Measurements from ENCODE around the gene LIPG. TPM values are rescaled to one million over a fixed set of nuclear protein-coding genes. Genes with fewer than 3 reads are reported as not detected.

LIPG gene
- total RNA-seq, 4 donors from 2014 or later: 0.12 to 13.9 (median 2.1) TPM

- Histone ChIP-seq H3K9me3 (no peaks in the 10 kb centered on the region), H3K27ac (no peak overlapping the region), H3K4me3 (no peak overlapping the region), H3K36me3 (no peaks in the 10 kb centered on the region), H3K27me3 (no peaks in the 10 kb centered on the region), H3K4me1 (peaks cover 0 to 8% (median 0%) of the 10 kb centered on the region in 3 donors)
- DNase-seq: no peak
- WGBS, 2 donors: 76 to 90% methylated on average over 2 to 3 of the region's 4 CpGs
- TF ChIP-seq POLR2A (IDR thresholded peaks at IDR 0.05): no peak
- TF ChIP-seq, protein P1, sequence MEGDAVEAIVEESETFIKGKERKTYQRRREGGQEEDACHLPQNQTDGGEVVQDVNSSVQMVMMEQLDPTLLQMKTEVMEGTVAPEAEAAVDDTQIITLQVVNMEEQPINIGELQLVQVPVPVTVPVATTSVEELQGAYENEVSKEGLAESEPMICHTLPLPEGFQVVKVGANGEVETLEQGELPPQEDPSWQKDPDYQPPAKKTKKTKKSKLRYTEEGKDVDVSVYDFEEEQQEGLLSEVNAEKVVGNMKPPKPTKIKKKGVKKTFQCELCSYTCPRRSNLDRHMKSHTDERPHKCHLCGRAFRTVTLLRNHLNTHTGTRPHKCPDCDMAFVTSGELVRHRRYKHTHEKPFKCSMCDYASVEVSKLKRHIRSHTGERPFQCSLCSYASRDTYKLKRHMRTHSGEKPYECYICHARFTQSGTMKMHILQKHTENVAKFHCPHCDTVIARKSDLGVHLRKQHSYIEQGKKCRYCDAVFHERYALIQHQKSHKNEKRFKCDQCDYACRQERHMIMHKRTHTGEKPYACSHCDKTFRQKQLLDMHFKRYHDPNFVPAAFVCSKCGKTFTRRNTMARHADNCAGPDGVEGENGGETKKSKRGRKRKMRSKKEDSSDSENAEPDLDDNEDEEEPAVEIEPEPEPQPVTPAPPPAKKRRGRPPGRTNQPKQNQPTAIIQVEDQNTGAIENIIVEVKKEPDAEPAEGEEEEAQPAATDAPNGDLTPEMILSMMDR (IDR thresholded peaks at IDR 0.05): no peak
- intact Hi-C loops (cut with DNase I): no loop called here
Measured at GRCh38 chr18:49638209-49638785, 76.4 kb downstream of the LIPG start.

DNA sequence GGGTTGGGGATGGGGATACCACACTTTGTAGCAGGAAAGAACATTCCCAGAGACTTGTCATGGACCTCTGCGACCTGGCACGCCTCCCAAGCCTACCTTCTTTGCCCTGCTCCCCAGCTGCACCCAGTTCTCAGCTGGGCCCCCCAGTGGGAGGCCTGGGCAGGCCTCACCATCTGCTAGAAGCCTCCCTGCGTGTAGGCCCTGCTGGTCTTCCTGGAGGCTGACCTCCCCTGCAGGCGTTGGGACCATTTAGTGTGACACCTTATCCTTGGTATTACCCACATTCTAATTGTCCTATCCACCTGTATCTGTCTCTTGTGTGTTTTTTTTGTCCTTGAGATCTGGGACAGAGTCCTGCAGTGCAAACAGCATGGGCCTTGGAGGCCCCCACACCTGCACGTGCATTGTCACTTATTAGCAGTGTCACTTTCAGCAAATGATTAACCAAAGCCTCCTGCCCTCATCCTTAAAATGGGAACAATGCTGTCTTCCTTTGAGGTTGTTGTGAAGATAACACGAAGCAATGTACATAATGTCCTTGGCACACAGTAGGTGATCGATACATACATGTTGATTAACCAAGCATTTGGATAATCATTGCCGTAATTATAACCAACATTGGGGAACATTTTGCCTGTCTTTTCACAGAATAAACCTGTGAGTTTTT is 77.2 kb downstream of the LIPG start:
- H3K36me3 ChIP-seq: no peaks in the 10 kb centered on the region
- H3K9me3 ChIP-seq: no peaks in the 10 kb centered on the region
- no peak overlapping the region for H3K4me3 ChIP-seq
- H3K27me3 ChIP-seq: no peaks in the 10 kb centered on the region
- no peak overlapping the region for H3K27ac ChIP-seq
- DNase-seq: no peak
- WGBS, 2 donors: 82 to 88% methylated on average over 6 to 8 of the region's 8 CpGs
- no peak for TF ChIP-seq POLR2A (IDR thresholded peaks at IDR 0.05)
- H3K4me1 ChIP-seq: peaks cover 0 to 8% (median 0%) of the 10 kb centered on the region in 3 donors
- intact Hi-C loops (cut with DNase I): no loop called here

DNA sequence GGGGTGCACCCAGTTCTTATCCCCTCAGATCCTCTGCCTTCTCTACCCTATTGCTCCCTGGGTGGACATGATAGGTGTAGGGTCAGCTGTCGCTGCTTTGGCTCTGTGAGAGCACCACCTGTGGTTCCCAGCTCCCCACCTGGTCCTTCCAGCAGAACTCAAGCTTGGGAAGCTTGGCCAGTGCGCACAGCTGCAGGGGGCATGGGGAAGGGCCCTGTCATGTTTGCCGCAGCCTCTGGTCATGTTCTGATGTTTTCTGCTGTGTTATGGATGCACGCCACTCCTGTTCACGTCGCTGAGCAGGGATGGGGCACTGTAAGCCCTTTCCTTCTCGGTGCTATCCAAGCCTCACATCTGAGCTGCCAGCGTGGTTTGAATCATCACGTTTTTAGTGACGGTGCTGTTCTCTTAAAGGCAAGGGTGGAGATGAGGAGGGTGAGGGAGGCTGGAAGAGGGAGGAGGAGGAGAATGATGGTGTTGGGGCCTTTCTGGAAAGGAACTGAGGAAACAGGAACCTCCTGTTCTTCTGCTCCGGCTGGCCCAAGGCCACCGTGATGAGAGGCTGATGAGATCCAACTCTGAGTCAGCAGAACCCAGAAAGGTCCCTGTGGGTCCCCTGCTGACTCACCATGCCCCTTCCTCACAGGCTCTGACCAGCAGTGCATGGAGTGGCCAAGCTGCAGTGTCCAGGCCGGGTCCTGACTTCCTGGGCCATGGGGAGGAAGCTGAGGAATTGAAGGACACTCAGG is 78.0 kb downstream of the LIPG start:
- no peak for TF ChIP-seq POLR2A (IDR thresholded peaks at IDR 0.05)
- TF ChIP-seq, protein P1 (IDR thresholded peaks at IDR 0.05): no peak
- no peaks in the 10 kb centered on the region for H3K9me3 ChIP-seq
- H3K4me1 ChIP-seq: peaks cover 0 to 8% (median 0%) of the 10 kb centered on the region in 3 donors
- DNase-seq: no peak
- no peak overlapping the region for H3K4me3 ChIP-seq
- WGBS, 2 donors: 52 to 94% methylated on average over 8 of the region's 13 CpGs
- no peak overlapping the region for H3K27ac ChIP-seq
- no peaks in the 10 kb centered on the region for H3K36me3 ChIP-seq
- intact Hi-C loops (cut with DNase I): no loop called here
- no peaks in the 10 kb centered on the region for H3K27me3 ChIP-seq

- 48% methylated on average over 3 of the region's 6 CpGs; no CpG with 5 or more reads in 1 of the 2 donors for WGBS, 2 donors
- no peak for DNase-seq
- no peaks in the 10 kb centered on the region for H3K27me3 ChIP-seq
Measured at GRCh38 chr18:49640741-49641140, 78.9 kb downstream of the LIPG start.

DNA sequence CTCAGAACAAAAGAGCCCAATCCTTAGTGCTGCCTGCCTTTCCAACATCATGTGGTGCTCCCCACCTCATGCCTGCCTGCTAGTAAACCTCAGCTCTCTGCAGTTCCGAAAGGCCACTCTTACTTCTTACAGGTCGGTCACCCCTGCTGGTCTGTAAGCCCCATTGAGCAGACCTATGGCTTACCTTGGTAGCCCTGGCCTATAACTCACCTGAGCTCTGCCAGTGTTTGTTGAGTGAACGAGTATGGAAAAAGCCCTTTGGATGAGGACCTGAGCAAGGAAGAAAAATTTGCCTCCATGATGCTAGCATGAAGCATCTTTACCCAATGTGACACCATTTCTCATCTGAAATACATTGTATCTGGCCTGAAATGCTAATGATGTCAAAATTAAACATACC is 83.3 kb downstream of the LIPG start:
- Histone ChIP-seq H3K27ac (peak overlapping the region in 2 of 4 donors; percentile 48 to 58), H3K27me3 (no peaks in the 10 kb centered on the region), H3K9me3 (no peaks in the 10 kb centered on the region), H3K4me1 (peaks cover 0 to 21% (median 0%) of the 10 kb centered on the region in 3 donors), H3K4me3 (no peak overlapping the region), H3K36me3 (no peaks in the 10 kb centered on the region)
- WGBS, 2 donors: 78 to 94% methylated on average over 3 of the region's 3 CpGs
- intact Hi-C loops (cut with DNase I): no loop called here
- DNase-seq: no peak
- TF ChIP-seq, protein P1 (IDR thresholded peaks at IDR 0.05): no peak
- TF ChIP-seq POLR2A (IDR thresholded peaks at IDR 0.05): no peak

More at GRCh38 chr18:49640741-49641140, 78.9 kb downstream of the LIPG start:
- intact Hi-C loops (cut with DNase I): no loop called here
- no peak overlapping the region for H3K27ac ChIP-seq
- H3K36me3 ChIP-seq: no peaks in the 10 kb centered on the region
- no peaks in the 10 kb centered on the region for H3K9me3 ChIP-seq
- no peak overlapping the region for H3K4me3 ChIP-seq
- TF ChIP-seq, protein P1 (IDR thresholded peaks at IDR 0.05): no peak
- no peak for TF ChIP-seq POLR2A (IDR thresholded peaks at IDR 0.05)
- peaks cover 0 to 8% (median 0%) of the 10 kb centered on the region in 3 donors for H3K4me1 ChIP-seq

All from esophagus squamous epithelium (tissue), 5 donors.